Measurements from ENCODE around the gene NR3C1. TPM values are rescaled to one million over a fixed set of nuclear protein-coding genes. Genes with fewer than 3 reads are reported as not detected.

The NR3C1 gene
- total and polyA plus RNA-seq, 2 of the 13 experiments (the other 11 are each of a cell fraction or from before 2014, with no cell fraction given): 10.0 to 24.3 TPM

DNA sequence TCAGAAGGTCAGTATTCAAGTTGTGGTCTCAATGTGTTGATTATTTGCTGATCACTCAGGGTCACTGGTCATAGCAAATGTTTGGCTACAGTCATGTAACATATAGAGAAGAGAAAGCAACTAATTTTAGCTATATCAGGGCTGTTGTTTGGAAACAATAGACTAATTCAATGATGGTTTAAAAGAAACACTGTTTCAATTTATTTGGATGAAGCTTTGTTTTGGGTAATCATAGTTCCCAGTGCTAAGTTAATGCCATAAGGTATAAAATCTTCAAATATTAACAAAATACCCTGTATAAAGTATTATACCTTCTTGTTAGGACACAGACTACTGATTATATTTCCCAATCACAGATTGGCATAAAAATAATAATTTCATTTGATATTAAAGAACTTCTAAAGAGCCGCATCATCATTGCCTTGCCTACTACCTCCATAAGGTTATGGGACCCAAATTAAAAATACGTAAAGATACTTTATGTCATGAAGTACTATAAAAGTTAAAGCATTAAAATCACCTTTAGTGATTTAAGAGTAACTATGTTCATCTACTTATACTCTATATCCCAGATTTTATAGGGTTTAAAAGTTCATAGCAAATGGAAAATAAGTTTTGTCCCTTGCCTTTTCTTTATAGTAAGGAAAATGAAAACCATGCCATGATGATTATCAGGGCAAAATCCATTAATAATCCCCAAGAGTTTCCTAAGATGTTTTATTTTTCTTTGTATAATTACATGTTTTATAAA lies 6.0 kb downstream of the NR3C1 start:
- ATAC-seq (peak; percentile 31; the same call in 1 of the 3 replicates), DNase-seq (ENCODE audit: low spot score) (peak; percentile 49), FAIRE-seq (no peak)
- BruUV-seq (replicated peaks): no TSS peak
- intact Hi-C loops (cut with micrococcal nuclease; ENCODE audit: unreplicated experiment): loop anchor here (2.0 kb wide), 1 partner anchor 197 kb away; no protein-coding TSS in a partner anchor
- Histone ChIP-seq H3K36me3 (replicated peaks in 1 of 2; ENCODE audit: control insufficient read depth in 1 of 2, insufficient read depth in 2 of 2, low read length in 2 of 2) (no peaks in the 10 kb centered on the region), H3K79me2 (ENCODE audit: insufficient read depth, low read length) (peaks cover 100% of the 10 kb centered on the region), H2AFZ (ENCODE audit: low read length) (no peak overlapping the region), H4K20me1 (ENCODE audit: insufficient read depth, low read length) (peaks cover 3% of the 10 kb centered on the region; the same call in 1 of the 2 replicates), H3K9me3 (ENCODE audit: low read length) (no peaks in the 10 kb centered on the region), H3K4me1 (ENCODE audit: insufficient read depth, low read length) (peaks cover 90% of the 10 kb centered on the region), H3K27ac (ENCODE audit: extremely low read length, insufficient read depth, low read length) (peak overlapping the region; percentile 31), H3K4me2 (ENCODE audit: low read depth, low read length) (peak overlapping the region; percentile 87), H3K27me3 (ENCODE audit: control insufficient read depth in 1 of 2, insufficient read depth in 2 of 2, low read length in 2 of 2) (no peaks in the 10 kb centered on the region; a peak in 1 of 5 replicates), H3K4me3 (replicated peaks in 1 of 3; ENCODE audit: insufficient read depth in 1 of 3, low read depth in 2 of 3, low read length in 3 of 3) (peak overlapping the region; percentile 36 to 96 (median 95); a peak in 5 of 6 replicates), H3K9ac (ENCODE audit: insufficient read depth, low read depth, low read length) (no peak overlapping the region)
- ChIA-PET CTCF (ENCODE audit: low intra/inter-chr PET ratio, low total read pairs) (no interaction called here), POLR2A (no interaction called here)
- 93% methylated on average over 2 of the region's 2 CpGs for WGBS (ENCODE audit: low lambda C conversion rate)
- TF ChIP-seq GATAD2A (CRISPR knock-in tag; IDR thresholded peaks at IDR 0.05) (0 out of 2 replicates have a peak, but pooled peaks have one; percentile 22), JDP2 (CRISPR knock-in tag; IDR thresholded peaks at IDR 0.05; ENCODE audit: borderline replicate concordance) (no peak), ISL2 (CRISPR knock-in tag; IDR thresholded peaks at IDR 0.05) (no peak), SOX13 (IDR thresholded peaks at IDR 0.05) (no peak), SOX13 (CRISPR knock-in tag; conservative IDR thresholded peaks at IDR 0.05 in 1 of 2, IDR thresholded peaks at IDR 0.05 in 1 of 2) (peak in 1 of 2 experiments; percentile 44; a peak in 1 of 4 replicates), SAP130 (CRISPR knock-in tag; IDR thresholded peaks at IDR 0.05; ENCODE audit: low read depth) (peak; percentile 9; the same call in 1 of the 2 replicates)
- TF ChIP-seq, protein P1, sequence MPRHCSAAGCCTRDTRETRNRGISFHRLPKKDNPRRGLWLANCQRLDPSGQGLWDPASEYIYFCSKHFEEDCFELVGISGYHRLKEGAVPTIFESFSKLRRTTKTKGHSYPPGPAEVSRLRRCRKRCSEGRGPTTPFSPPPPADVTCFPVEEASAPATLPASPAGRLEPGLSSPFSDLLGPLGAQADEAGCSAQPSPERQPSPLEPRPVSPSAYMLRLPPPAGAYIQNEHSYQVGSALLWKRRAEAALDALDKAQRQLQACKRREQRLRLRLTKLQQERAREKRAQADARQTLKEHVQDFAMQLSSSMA (CRISPR knock-in tag; IDR thresholded peaks at IDR 0.05): no peak
- in situ Hi-C loops (cut with HindIII; ENCODE audit: extremely low pct_ligation_motif_present, low pct_unique_long_range_greater_than_20kb): no loop called here

Measured in HepG2 (cell line).